ENCODE measurements around the gene STK26.
"Not testable (repeated sequence)": the region's sequence is repeated elsewhere in the genome, so short reads cannot be mapped to it uniquely, and the experiment has no call there.

The STK26 gene

GRCh38 chrX:132040066-132040465, 17.0 kb downstream of the STK26 start:
- DNase-seq: no peak

DNA sequence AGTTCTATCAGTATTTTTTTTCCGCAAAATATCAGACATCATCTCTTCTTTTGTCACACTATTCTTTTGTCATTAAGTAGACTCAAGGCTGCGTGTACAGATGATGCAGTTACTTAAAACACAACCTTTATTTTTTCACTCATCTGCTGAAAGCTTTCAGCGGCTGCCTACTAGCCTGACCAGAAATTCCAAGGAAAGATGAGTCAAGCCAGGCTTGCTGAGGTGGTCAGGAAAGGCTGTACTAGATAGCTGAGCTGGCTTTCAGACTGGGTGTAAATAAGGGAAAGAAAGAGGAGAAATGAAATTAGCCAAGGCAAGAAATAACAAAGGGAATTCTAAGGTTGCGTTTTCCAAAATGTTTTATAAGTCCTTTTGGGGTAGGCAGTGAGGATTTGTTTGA, 17.9 kb downstream of the STK26 start:
- no peak for DNase-seq

DNA sequence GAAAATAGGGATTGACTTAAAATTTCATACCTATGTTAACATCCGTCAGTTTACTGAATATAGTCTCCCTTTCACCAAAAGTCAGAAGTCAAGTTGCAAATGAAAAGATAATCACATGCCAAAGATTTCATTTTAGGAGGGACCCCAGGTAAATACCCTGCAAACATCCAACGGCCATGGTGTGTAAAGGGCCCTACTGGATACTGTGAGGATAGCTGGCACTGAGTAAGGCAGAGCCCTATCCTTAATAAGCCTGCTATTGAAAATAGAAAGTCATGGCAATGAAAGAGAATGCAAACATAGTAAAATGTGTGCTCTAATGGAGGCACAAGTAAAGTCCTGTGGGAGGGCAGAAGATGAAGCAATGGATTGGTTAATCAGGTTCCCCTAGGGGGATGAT, 20.9 kb downstream of the STK26 start:
- no peak for DNase-seq

DNA sequence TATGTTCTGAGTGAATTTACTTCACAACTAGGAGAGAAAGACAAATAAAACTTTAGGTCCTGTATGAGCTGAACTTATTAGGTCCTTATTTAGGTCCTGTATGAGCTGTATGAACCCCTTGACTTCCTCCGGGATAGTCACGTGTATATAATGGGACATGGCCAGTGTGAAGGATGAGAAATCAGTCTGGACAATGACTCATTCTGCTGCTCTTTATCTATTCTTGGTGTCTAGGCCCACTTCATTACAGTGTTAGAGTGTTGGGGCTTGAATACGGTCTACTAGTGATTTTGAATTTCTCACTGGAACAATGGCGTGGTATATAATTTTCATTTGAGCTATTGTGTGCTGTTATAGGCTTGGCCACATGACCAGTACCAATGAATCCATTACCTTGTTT, 21.9 kb downstream of the STK26 start:
- no peak for DNase-seq

GRCh38 chrX:132045456-132045855, 22.4 kb downstream of the STK26 start:
- DNase-seq: no peak

DNA sequence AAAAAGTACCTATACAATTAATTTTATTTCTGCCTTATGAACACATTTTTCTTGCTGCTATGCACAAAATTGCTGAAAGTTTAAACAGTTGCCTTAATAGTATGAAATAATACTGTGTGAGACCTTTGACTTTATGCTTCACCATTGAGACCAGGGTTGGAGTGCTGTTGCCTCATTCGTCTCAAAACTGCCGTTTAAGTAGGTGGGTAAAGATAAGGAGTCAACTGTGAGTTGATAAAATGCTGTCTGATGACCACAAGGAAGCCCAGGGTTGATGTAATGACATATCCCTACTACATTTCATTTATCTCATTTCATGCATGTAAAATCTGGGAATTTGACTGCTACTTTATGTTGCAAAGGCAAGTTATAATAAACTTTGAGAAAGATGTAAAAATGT, 23.4 kb downstream of the STK26 start:
- no peak for DNase-seq

- not testable (repeated sequence) for DNase-seq
Observed at GRCh38 chrX:132051778-132052177, 28.7 kb downstream of the STK26 start.

DNA sequence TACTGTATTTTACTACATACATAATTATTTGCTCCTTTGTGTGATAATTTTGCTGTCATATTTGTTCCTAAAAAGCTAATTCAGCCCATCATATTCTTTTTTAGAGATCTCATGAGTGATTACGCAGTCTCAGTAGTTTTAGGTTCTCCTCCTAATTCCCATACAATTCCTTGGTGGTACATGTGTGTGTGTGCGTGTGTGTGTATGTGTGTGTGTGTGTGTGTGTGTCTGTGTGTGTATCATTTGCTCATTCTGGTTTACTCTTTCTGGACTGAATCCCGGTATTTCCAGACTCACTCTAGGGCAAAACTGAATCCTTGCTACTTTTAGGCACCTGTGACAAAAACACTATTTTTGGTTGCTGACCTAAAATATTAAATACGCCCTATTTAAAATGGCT, 34.9 kb downstream of the STK26 start:
- DNase-seq: no peak

- DNase-seq: no peak
Observed at GRCh38 chrX:132058975-132059374, 35.9 kb downstream of the STK26 start.

- DNase-seq: no peak
Observed at GRCh38 chrX:132059973-132060540, 37.0 kb downstream of the STK26 start.

DNA sequence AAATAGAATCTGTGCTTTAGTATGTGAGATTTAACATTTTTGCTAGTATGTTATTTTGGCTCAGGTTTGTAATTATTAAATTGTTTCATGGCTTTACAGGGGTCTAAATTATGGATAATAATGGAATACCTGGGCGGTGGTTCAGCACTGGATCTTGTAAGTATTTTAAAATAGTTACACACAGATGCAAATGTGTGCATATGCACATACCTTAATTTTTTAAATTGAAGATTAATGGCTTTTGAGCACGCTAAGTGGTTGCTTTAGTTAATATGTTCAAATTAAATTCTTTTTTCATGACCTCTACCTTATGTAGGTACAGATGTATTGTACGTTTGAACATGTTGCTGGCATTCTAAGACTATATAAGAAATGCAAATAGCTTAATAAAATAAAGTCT, 40.2 kb downstream of the STK26 start:
- no peak for DNase-seq

DNA sequence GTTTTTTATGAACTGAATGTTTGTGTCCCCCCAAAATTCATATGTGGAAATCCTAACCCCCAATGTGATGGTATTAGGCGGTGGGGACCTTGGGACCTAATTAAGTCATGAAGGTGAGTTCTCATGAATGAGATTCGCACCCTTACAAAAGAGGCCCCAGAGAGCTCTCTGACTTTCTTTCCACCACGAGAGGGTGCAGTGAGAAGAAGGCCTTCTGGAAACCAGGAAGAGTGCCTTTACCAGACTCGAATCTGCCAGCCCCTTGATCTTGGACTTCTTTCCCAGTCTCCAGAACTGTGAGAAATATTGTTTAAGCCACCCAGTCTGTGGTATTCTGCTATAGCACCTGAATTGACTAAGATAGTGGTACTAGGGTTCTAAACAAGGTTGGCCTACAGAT, 40.8 kb downstream of the STK26 start:
- DNase-seq: no peak

DNA sequence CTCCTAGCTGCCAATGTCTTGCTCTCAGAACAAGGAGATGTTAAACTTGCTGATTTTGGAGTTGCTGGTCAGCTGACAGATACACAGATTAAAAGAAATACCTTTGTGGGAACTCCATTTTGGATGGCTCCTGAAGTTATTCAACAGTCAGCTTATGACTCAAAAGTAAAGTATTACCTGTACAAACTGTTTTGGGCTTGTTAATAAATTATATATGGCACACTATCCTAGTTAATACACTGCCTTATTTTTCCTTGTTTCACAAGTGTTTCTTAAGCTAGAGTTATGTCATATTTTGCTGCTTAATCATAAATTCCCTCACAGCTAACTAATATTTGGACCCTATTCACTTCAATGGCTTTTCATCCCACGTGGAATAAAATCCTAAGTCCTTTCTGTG, 45.3 kb downstream of the STK26 start:
- no peak for DNase-seq

DNA sequence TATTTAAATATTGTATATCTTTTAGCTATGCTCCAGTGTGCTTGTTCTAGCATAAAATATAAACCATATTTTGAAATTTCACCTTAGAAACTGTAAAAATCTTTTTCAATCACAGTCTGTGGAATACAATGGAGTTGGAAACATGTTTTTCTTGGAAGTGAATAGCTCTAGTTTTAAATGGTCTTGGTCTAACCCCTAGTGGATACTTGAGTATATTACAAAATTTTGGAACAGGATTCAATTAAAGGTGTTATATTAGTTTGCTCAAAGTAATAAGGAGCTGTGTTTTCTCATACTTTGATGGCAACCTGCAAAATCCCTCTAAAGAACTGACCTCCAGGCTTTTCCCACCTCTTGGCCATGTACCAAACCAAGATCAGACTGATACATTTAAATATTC, 48.2 kb downstream of the STK26 start:
- no peak for DNase-seq

DNA sequence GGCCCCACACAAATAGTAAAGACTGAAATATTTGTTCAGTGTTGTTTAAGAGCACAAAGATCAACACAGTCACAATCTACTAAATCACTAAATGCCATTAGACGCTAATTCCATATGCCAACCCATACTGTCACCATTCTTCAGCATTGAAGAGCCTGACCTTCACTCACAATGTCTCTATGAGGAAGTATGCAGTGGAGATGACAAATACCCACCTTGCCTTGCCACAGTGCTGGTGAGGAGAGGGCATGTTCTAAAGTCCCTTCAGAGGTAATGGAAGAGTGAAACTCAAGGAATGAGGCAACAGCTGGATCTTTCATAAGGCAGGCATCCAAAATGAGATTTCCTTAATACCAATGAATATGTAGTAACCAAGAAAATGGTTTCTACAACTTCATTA, 54.3 kb downstream of the STK26 start:
- DNase-seq: no peak

- no peak for DNase-seq
Observed at GRCh38 chrX:132077912-132078311, 54.8 kb downstream of the STK26 start.

- DNase-seq: no peak
Observed at GRCh38 chrX:132085786-132086185, 62.7 kb downstream of the STK26 start.

GRCh38 chrX:132086672-132087071, 63.6 kb downstream of the STK26 start:
- no peak for DNase-seq

- no peak for DNase-seq
Observed at GRCh38 chrX:132088864-132089263, 65.8 kb downstream of the STK26 start.

- no peak for DNase-seq
Observed at GRCh38 chrX:132090403-132091159, 67.5 kb downstream of the STK26 start.

DNA sequence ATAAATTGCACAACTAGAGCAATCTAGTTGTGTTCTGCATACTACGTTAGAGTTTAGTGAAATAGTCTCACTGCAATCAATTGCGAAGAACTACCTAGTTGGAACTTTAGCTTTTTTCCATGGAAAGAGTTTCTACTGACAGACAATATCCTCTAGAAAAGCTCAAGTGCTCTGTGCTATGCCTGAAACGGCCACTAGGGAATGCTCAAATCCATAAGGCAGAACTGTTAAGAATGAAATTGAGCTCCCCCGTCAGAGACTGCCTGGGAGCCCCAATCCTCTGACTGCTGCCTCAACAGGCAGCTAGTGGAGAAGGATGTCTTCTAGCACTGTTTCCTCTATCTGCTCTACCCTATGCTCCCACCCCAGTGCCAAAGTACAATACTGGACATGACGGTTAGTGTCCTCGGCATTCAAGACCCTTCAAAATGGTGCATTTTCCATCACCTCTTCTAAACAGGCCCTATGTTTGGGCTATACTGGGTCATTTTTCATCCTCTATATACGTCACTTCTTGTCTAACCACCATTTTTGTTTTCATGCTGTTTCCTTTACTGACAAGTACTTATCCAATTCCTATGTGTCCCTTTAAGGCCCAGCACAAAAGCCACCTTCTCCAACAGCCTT, 69.5 kb downstream of the STK26 start:
- no peak for DNase-seq

GRCh38 chrX:132093239-132093860, 70.2 kb downstream of the STK26 start:
- no peak for DNase-seq

DNA sequence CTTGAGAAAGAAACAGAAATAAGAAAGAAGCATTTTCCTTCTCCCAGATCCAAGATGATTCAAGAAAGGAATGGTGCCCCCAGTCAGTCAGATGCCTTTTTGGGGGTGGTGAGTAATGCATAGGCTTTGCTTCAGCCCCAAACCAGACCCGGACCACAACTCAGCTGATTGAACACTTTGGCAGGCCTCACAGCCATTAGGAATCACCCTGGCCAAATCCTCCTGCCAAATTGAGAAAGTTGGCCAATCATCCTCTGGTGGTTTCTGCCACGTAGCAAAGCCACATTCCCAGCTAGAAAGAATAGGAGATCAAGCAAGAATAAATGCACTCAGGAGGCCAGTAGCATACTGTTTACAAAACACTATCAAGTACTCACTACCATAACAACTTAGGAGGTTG, 71.1 kb downstream of the STK26 start:
- no peak for DNase-seq

DNA sequence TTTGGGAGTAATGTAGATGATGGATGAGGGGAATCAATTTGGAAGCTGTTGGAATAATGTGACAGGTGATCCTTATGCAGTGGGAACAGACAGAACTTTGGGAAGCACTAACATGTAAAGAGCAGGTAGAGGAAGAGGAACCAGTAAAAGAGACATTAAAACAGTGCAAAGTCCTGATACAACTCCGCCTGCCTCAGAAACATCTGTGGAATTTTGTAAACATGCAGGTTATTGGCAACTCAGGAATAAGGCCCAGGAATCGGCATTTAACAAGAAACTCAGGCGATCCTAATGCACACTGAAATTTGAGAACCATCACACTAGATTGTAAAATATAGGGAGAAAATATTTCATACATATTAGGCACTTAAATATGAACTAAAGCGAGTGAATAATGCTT, 75.6 kb downstream of the STK26 start:
- DNase-seq: not testable (repeated sequence)
